ENCODE measurements around the gene SPR. TPM values are rescaled to one million over a fixed set of nuclear protein-coding genes. Genes with fewer than 3 reads are reported as not detected.
"Not testable (repeated sequence)": the region's sequence is repeated elsewhere in the genome, so short reads cannot be mapped to it uniquely, and the experiment has no call there.

SPR gene
- total and polyA plus RNA-seq, 2 experiments from 2014 or later: 13.2 to 21.7 TPM

DNA sequence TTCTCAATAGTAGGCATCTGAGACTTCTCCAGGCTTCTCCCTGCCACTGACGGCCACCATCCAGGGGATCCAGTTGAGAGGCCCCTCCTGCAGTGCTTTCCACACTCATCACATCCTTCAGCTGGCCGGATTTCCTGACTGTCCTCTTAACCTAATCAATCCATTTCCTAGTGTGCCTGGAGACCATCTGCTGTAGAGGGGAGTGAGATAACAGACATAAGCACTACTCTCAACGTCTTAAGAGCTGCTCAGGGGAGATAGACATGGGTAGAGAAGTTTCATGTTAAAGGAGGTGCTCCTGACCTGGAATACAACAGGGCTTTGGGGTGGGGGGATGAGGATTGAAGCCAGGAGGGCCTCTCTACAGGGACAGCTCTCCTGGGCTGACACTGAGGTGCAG lies 14.2 kb downstream of the SPR start:
- peak in 1 of 2 donors; percentile 66 for DNase-seq (ENCODE audit: low read depth in 1 of 2, low spot score in 1 of 2)
- Histone ChIP-seq H3K4me1 (ENCODE audit: low read depth) (peaks cover 7% of the 10 kb centered on the region), H3K9me3 (ENCODE audit: low read depth) (no peaks in the 10 kb centered on the region), H3K27ac (no peak overlapping the region), H3K36me3 (no peaks in the 10 kb centered on the region), H3K4me3 (no peak overlapping the region), H3K27me3 (peaks cover 94% of the 10 kb centered on the region)
- TF ChIP-seq, protein P1, sequence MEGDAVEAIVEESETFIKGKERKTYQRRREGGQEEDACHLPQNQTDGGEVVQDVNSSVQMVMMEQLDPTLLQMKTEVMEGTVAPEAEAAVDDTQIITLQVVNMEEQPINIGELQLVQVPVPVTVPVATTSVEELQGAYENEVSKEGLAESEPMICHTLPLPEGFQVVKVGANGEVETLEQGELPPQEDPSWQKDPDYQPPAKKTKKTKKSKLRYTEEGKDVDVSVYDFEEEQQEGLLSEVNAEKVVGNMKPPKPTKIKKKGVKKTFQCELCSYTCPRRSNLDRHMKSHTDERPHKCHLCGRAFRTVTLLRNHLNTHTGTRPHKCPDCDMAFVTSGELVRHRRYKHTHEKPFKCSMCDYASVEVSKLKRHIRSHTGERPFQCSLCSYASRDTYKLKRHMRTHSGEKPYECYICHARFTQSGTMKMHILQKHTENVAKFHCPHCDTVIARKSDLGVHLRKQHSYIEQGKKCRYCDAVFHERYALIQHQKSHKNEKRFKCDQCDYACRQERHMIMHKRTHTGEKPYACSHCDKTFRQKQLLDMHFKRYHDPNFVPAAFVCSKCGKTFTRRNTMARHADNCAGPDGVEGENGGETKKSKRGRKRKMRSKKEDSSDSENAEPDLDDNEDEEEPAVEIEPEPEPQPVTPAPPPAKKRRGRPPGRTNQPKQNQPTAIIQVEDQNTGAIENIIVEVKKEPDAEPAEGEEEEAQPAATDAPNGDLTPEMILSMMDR (IDR thresholded peaks at IDR 0.05; ENCODE audit: low read depth, low read length): no peak

DNA sequence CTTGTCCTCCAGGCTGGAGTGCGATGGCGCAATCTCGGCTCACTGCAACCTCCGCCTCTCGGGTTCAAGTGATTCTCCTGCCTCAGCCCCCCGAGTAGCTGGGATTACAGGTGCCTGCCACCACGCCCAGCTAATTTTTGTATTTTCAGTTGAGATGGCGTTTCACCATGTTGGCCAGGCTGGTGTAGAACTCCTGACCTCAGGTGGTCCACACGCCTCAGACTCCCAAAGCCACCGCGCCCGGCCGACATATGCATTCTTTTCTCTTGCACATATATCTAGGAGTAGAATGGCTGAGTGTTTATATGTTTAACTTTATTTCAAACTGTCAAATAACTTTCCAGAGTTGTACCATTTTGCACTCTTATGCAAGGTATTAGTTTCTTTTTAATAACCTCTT lies 20.2 kb downstream of the SPR start:
- not testable (repeated sequence) for H3K4me3 ChIP-seq; DNase-seq (ENCODE audit: low read depth in 1 of 2, low spot score in 1 of 2); H3K36me3 ChIP-seq; H3K9me3 ChIP-seq (ENCODE audit: low read depth); H3K4me1 ChIP-seq (ENCODE audit: low read depth); H3K27ac ChIP-seq
- peaks cover 100% of the 10 kb centered on the region for H3K27me3 ChIP-seq

DNA sequence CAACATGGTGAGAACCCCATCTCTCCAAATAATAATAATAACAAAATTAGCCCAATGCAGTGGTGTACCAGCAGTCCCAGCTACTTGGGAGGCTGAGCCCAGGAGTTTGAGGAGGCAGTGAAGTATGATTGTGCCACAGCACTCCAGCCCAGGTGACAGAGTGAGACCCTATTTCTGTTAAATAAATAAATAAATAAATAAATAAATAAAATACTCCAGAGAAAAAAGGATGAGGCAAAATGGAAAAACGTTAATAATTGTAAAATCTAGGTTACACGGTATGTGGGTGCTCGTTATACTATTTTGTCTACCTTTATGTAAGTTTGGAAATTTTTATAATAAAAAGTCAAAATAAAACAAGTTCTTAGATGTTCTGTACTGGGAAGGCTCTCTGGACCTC lies 21.5 kb downstream of the SPR start:
- Histone ChIP-seq H3K9me3 (ENCODE audit: low read depth) (no peaks in the 10 kb centered on the region), H3K27ac (no peak overlapping the region), H3K36me3 (no peaks in the 10 kb centered on the region), H3K27me3 (peaks cover 100% of the 10 kb centered on the region), H3K4me3 (no peak overlapping the region), H3K4me1 (ENCODE audit: low read depth) (no peaks in the 10 kb centered on the region)
- DNase-seq (ENCODE audit: low read depth in 1 of 2, low spot score in 1 of 2): no peak
- TF ChIP-seq, protein P1 (IDR thresholded peaks at IDR 0.05; ENCODE audit: low read depth, low read length): no peak

DNA sequence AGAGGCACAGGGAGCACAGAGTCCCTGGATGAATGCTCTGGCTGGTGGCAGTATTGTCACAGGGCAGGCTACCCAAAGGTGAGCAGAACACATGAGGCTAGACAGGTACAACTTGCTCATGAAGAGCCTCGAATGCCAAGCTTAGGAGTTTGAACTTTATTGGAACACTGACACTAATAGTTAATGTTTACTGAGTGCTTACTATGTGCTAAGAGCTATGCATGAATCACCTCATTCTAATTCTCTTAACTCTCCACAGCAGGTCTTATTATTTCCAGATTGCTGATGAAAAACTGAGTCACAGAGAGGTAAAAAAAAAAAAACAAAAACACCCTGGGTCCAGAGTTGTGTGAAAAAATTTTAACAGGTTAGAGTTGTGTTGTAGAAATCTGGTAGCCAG lies 24.0 kb downstream of the SPR start:
- no peak overlapping the region for H3K4me3 ChIP-seq
- DNase-seq (ENCODE audit: low read depth in 1 of 2, low spot score in 1 of 2): no peak
- TF ChIP-seq, protein P1 (IDR thresholded peaks at IDR 0.05; ENCODE audit: low read depth, low read length): no peak
- no peak overlapping the region for H3K27ac ChIP-seq
- H3K9me3 ChIP-seq (ENCODE audit: low read depth): no peaks in the 10 kb centered on the region
- H3K4me1 ChIP-seq (ENCODE audit: low read depth): no peaks in the 10 kb centered on the region
- H3K27me3 ChIP-seq: peaks cover 100% of the 10 kb centered on the region
- no peaks in the 10 kb centered on the region for H3K36me3 ChIP-seq

- no peak overlapping the region for H3K4me3 ChIP-seq
- no peaks in the 10 kb centered on the region for H3K9me3 ChIP-seq (ENCODE audit: low read depth)
- peaks cover 100% of the 10 kb centered on the region for H3K27me3 ChIP-seq
- H3K4me1 ChIP-seq (ENCODE audit: low read depth): no peaks in the 10 kb centered on the region
- no peak for DNase-seq (ENCODE audit: low read depth in 1 of 2, low spot score in 1 of 2)
- H3K36me3 ChIP-seq: no peaks in the 10 kb centered on the region
- no peak overlapping the region for H3K27ac ChIP-seq
- TF ChIP-seq, protein P1 (IDR thresholded peaks at IDR 0.05; ENCODE audit: low read depth, low read length): peak; percentile 18
Measured at GRCh38 chr2:72913486-72914205, 26.4 kb downstream of the SPR start.

GRCh38 chr2:72914206-72914559 lies 27.0 kb downstream of the SPR start:
- H3K9me3 ChIP-seq (ENCODE audit: low read depth): no peaks in the 10 kb centered on the region
- H3K4me1 ChIP-seq (ENCODE audit: low read depth): no peaks in the 10 kb centered on the region
- H3K27ac ChIP-seq: no peak overlapping the region
- no peak for DNase-seq (ENCODE audit: low read depth in 1 of 2, low spot score in 1 of 2)
- TF ChIP-seq, protein P1 (IDR thresholded peaks at IDR 0.05; ENCODE audit: low read depth, low read length): no peak
- H3K4me3 ChIP-seq: no peak overlapping the region
- H3K27me3 ChIP-seq: peaks cover 100% of the 10 kb centered on the region
- H3K36me3 ChIP-seq: no peaks in the 10 kb centered on the region

All from cardiac muscle cell (in vitro differentiated cells and primary cell).